Umbilical cord (tissue), 2 donors: ENCODE data around the gene POM121. TPM values are rescaled to one million over a fixed set of nuclear protein-coding genes. Genes with fewer than 3 reads are reported as not detected.
"Not testable (repeated sequence)": the region's sequence is repeated elsewhere in the genome, so short reads cannot be mapped to it uniquely, and the experiment has no call there.

Experiments used
- DNase-seq: peaks from one replicate; pipeline ENCODE4 v3.0.0-alpha.2; 2015; ENCODE audit warnings: low spot score
- total RNA-seq: library from RNA; depleted of rRNA; stranded (reverse); fragments of >200 nt; gene quantifications from one replicate; pipeline ENCODE4 v1.2.3, GENCODE V29; 2014; ENCODE audit warnings: low replicate concordance; ENCODE audit not compliant: insufficient read depth

POM121 gene
- total RNA-seq, 1 donor from 2014 or later = 7.0 TPM

DNA sequence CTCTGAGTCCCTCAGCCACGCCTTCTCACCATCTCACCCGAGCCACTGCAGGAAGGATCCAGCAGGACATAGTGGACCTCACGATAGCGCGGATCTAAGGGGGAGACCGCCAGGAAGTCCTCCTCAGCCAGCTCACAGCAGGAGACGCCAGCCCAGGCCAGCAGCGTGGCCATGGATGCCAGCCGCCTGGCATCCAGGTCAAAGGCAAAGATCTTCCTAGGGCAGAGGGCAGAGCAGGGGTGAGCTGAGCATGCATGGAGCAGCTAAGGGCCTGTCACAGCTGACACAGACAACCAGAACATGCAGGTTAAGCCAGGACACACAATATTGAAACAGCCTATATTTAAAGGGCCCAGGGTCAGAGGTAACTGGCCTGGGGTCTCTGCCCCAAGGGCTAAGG, 24.4 kb downstream of the POM121 start:
- not testable (repeated sequence) for DNase-seq

DNA sequence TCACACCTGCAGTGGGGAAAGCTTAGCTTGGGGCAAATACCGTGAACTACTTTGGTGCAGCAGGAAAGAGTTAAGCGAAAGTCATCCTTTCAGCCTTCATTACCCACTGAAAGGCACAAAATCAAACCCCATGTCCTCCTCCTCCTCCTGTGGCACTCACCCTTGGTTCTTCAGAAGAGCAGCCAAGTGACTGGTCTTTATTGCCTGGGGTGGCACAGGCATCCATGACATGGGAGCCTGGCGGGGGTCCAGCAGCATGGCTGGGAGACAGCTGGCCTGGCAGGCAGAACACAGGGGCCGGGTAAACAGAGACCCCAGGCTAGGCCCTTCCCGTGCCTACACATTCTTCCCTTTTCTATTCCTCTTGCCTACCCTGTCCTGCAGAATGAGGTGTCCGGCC, 24.8 kb downstream of the POM121 start:
- not testable (repeated sequence) for DNase-seq

DNA sequence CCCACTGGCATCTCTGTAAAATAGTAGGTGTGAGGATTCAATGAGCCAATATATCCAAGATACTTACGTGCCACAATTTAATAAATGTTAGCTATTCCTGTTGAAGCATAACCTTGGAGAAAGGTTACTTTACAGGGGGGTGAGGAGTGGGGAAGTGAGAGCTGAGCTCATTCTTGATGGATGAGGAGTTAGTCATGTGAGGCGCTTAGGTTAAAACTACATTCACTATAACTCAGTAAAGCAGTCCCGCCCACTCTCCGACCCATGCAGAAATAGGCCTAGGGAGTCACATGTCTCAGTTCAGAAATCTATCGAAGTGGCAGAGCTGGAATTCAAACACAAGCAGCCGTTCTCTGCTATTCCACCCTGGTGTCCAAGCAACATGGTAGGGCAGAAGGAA, 25.5 kb downstream of the POM121 start:
- DNase-seq = not testable (repeated sequence)

DNA sequence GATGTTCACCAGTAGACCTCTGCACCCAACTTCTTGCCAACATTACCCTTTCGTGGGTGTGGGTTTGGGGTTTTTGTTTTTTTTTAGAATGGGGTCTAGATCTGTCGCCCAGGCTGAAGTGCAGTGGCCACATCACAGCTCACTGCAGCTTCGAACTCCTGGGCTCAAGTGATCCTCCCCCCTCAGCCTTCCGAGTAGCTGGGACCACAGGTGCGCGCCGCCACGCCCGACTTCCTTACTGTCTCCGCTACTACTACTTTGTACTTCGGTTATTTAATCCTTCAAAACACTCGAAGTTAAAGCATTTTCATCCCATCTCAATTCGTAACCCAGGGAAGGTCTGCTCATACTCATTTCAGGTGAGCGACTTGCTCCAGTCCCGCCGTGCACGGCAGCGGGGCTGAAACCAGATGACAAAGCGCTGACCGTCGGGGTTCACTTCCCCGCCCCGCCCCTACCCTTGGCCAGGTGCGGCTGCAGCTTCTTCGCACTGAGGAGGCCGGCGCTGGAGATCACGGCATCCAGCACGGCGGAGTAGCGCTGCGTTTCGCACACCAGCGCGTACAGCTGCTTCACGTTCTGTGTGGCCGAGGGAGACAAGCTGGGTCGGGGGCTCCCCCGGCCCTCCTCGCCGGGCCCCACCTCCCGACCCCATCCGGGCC, 29.1 kb downstream of the POM121 start:
- not testable (repeated sequence) for DNase-seq

DNA sequence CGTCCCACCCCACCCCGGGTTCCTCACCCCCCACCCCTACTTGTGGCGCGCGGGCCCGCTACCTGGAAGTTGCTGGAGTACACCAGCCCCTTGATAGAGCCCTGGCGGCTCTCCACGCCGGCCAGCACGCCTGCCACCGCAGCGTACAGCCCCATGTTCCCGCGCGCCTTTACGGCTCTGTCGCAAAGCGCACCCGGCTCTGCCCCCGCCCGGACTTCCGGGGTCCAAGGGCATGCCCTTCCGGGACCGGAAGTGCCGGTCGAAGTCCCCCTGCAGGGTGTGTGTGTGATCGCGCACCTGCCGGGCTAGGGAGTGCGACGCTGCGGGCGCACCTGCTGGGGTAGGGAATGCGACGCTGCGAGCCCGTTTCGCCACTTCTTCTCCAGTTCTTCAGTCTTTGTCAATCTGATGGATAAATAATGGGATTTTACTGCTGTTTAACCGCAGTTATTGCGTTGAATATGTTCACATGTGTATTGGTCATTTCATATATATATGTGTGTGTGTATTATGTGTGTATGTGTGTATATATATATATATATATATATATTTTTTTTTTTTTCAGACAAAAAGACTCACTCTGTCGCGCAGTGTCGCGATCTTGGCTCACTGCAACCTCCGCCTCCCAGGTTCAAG, 29.8 kb downstream of the POM121 start:
- not testable (repeated sequence) for DNase-seq

DNA sequence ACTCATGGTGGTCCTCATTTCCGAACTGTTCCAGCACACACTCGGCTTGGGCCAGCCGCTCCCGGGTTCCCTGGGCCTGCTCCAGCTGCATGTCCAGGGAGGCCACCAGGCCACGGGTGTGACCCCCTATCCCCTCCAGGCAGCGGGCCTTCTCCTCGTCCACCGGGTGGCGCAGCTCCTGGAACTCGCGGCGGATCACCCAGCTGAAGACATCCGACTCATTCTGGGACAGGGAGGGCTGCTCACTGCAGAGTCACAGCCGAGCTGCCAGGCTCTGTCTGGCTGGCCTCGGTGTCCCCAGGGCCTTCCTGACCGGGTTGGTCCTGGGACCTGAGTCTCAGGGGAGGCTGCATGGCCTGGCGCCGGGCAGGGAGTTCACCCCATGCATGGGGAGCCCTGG, 35.1 kb downstream of the POM121 start:
- DNase-seq = not testable (repeated sequence)

DNA sequence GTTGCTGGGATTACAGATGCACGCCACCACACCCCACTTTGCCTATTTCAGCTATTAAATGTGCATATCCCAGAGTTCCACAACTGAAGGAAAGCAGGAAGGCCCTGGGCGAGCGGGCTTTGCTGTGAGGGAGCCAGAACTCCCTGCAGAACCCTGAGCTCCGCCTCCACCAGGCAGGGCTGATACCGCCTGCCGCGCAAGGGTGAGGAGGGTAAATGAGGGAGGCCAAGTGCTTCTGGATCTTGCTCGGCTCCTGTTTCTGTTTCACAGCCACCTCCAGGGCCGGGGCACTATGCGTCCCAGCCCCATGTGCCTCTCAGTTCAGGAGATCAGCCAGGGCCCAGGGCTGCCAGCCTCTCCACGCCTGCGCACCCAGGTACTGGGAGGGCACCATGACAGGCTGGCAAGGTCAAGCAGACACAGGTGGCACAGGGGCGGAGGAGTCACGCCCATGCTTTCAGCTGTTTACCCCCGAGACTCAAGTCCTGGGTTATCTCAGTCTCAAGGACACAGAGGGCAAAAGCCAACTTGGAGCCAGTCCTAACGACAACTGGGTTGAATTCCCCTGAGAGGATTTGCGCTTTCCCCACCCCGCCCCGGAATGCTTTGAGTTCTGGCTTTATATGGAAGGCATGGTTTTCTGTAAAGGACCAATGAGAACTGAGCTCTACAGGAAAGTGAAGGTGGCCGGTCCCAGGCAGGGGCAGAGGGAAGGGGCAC, 35.9 kb downstream of the POM121 start:
- DNase-seq = not testable (repeated sequence)

DNA sequence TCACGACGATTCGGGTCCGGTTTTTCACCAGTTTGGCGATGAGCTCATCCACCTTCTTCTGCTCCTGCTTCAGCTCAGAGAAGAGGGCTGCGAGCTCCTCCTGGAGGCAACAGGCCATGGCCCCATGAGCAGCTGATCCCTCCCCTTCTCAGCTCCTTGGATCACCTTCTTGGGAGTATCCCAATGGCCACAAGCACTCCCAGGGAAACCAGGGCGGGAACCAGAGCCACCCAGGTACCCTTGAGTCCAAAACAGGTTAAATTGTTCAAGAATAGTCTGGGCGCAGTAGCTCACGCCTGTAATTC, 36.4 kb downstream of the POM121 start:
- not testable (repeated sequence) for DNase-seq

DNA sequence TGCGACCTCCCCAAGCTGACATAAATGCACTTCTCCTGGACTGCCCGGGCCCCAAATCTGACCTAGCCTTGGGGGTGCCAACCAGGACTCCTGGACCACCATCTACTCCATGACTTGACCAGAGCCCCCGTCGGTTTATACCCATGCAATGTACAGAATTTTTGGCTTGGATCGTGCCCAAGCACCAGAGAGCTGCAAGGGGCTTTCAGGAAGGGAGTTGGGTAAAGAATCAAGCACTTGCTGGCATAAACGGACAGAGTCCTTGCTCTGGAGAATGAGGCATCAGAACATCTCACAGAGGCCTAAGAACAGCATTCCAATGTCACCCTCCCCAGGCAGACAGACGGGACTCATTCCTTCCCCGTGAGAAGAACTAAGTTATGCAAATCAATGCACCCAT, 38.2 kb downstream of the POM121 start:
- not testable (repeated sequence) for DNase-seq

DNA sequence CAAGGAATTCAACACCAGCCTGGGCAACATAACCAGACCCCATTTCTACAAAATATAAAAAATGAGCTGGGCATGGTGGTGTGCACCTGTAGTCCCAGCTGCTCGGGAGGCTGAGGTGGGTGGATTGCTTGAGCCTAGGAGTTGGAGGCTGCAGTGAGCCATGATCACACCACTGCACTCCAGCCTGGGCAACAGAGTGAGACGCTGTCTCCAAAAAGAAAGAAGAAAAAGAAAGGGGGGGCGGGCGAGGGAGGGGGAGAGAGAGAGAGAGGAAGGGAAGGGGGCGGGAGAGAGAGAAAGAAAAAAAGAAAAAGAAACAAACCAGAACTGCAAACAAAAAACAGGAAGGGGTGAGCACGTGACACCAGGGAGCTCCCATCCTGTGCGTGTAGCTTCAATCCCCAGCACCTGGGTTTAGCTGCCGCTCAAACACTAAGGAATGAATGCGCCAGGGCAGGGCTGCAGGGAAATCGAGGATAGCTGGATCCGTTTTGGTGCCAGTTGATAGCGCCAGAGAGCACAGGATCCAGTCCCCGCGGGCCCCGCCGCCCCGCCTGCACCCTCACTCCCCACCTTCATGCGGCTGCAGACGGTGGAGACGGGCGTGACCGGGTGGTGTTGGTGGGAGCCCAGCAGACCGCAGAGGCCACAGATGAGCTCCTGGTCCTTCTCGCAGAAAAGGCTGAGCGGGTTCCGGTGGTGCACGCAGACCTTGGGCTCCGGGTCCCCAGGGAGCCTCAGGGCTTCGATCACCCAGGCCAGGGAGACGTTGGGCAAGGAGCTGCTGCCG, 40.5 kb downstream of the POM121 start:
- DNase-seq = not testable (repeated sequence)

DNA sequence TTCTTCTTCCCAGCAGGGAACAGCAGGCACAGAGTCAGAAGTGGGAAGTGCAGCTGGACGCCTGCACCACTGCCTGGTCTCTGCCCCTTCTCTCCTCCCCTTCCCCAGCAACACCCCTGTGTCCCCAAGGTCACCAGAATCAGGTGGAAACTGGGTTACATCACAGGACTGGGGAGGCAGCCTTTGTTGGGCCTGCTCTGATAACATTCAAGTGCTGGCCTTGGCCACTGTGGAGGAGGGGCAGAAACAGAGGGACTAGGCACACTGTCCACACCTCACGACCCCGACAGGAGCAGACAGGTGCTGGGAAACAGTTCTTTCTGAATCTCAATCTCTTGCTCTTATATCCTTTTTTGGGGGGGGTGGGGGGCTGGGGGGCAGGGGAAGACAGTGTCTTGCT, 42.0 kb downstream of the POM121 start:
- DNase-seq = not testable (repeated sequence)

DNA sequence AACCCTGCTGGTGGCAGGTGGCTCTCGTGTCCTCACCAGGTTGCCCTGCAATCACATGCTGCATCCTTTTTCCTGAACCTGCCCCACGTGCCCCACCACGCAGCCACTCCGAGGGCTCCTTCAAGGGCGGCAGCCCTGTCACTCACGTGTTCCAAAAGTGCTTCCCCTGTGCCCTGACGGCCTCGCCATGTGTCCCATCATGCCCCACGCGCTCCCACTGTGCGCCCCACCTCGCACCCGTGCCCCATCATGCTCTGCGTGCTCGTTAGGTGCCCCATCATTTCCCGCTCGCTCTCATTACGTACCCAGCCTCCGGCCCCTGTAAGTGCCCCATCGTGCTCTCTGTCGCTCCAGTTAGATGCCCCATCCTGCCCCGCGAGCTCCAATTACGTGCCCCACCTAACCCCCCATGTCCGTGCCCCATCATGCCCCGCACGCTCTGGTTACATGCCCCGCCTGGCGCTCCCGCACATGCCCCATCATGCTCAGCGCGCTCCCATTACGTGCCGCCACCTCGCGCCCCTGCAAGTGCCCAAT, 44.2 kb downstream of the POM121 start, which contains the start of gene TRIM74:
Gene TRIM74, minus strand, starts transcription at position 487 of the 537 bp plus-strand sequence. CDS start 3,309 bp downstream, outside the sequence.
- DNase-seq = not testable (repeated sequence)

DNA sequence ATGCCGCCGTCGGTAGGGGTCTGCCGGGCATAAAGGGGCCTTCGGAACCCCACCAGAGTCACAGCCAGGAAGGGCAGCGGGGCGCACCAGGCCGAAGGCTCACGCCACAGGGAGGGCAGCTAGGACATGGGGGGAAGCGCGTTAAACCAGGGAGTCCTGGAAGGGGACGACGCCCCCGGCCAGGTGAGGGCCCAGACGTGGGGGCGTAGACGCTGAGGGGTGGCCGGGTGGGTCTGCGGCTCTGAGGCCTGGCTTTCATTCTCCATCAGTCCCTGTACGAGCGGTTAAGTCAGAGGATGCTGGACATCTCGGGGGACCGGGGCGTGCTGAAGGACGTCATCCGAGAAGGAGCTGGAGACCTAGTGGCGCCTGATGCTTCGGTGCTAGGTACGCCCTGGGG, 44.8 kb downstream of the POM121 start:
- DNase-seq = not testable (repeated sequence)

DNA sequence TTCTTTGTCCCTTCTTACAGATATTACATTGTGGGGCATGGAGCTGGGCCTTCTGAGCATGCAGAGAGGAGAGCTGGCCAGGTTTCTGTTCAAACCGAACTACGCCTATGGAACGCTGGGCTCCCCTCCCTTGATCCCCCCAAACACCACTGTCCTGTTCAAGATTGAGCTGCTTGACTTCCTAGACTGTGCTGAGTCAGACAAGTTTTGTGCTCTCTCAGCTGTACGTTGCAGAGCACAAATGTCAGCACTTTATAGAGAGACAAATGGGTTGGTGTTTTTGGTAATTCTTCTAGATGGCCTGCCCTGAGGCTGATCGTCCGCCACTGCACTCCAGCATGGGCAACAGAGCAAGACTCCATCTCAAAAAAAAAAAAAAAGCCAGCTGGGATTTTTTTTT, 46.6 kb downstream of the POM121 start:
- not testable (repeated sequence) for DNase-seq

DNA sequence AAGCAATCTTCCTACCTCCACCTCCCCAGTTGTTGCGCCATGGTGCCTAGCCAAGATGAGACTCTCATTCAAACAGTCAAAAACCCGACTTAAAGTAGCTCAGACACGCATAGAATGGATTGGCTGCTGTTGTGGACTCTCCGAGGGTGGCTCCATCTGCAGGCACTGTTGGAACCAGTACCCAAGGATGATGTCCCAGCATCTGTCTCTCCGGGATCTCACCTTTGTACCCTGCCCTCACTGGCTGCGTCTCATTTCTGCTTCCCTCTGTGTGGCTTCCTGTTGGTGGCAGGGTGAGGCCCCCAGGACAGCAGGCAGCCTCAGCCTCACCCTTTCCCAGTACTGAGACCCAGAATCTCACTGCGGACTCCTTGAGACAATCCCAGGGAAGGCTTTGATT, 49.9 kb downstream of the POM121 start:
- DNase-seq = not testable (repeated sequence)

DNA sequence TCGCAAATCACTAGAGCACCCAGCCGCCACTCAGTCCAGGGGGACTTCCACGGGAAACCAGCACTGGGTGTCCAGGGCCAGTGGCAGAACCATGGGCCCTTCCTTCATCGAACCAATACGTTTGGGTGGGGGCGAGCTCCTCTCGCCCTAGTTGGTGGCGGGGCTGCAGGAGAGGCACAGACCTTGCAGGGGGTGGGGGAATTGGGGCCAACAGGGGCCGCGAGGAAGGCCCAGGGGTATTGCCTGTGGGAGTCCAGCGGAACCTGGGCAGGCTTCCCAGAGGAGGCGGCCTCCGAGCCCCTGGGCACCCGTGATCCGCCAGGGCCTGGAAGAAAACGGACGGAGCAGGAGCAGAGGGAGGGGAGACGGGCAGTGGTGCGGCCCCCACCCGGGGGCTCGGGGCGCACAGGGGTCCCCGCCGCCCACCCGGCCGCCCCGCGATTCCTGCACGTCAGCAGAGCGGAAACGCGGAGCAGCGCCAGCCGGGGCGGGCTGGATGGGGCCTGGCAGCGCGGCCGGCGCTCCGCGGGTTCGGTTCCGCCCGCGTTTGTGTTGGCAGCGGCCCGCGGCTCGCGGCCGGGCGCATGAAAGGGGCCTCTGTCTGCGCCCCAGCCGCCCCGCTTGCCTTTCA, 50.9 kb downstream of the POM121 start:
- not testable (repeated sequence) for DNase-seq

DNA sequence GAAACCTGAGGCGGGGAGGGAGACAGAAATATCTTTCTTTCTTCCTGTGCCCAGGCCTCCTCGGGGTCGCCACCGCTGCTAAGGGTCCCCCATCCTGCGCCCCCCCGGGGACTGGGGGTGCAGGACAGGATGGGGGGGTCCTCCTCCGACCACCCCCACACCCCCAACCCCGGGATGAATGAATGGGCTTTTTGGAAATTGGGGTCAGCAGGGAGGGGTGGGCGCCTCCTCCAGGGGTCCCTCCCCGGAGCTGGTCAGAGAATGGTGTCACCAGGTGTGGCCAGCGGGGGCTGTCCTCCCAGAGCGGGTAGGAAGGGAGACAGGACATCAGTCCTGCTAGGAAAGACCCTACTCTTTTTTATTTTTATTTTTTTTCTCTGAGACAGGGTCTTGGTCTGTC, 51.5 kb downstream of the POM121 start:
- not testable (repeated sequence) for DNase-seq

DNA sequence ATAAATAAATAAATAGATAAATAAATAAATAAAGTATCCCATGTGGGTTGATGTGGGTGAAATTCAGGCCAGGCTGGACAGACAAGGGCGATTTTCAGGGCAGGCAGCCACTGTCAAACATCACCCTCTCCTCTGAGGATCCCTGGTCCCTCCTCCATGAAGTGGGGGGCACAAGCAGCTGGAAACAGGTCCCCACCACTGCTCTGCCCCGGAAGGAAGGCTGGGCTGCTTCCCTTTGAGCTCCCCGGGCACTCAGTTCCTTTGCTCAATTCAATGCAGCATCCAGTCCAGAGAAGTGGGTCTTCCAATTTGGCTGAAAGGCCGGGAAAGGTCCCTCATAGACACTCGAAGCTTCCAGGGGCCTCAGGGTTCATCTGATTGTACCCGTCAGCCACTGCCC, 55.5 kb downstream of the POM121 start:
- not testable (repeated sequence) for DNase-seq

DNA sequence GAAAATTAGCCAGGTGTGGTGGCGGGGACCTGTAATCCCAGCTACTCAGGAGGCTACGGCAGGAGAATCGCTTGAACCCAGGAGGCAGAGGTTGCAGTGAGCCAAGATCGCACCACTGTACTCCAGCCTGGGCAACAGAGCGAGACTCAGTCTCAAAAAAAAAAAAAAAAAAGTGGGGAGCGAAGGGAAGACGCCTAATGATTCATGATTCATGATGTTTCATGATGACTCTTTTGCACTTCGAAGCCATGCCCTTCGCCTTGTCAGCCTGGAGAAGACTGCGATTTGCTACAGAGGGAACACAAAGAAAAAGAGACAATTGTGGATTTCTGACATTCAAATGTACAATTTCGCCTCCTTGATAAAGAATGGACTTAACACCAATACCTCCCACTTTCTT, 57.2 kb downstream of the POM121 start:
- not testable (repeated sequence) for DNase-seq

DNA sequence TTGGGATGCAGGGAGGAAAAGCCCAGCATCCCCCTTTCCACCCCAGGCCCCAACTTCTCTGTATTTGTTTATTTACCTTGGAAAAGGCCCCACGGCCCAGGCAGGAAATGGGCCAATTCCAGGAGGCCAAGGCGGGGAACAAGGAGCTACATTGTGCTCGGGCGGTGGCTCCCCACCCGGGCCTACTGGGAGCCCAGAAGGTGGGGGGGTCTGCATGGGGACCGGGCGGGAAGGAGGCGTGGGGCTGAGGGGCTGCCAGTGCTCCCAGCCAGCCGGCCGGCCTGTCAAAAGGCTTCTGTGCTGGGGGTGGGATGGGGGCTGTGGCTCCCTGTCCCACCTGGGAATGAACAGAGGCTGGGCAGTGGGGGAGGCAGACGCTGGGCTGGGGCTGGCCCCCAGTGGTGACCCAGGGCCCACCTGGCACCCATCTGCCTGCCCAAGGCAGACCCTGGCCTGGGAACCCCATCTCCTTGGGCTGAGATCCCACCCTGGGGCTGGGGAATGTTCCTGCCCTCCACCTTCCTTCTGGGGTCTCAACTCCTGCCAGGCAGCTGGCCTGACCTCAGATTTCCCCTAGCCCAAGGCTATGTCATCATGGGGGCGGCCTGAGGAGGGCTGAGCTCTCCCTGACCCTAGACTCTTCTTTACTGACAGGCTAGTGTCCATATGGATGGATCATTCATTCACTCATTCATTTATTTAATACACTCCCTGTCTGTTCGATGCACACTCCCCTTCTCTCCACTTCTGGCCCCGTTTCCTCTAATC, 65.4 kb downstream of the POM121 start:
- not testable (repeated sequence) for DNase-seq
